Subcutaneous adipose tissue (tissue), 4 donors: ENCODE data around the gene FCHO1. TPM values are rescaled to one million over a fixed set of nuclear protein-coding genes. Genes with fewer than 3 reads are reported as not detected.

Source experiments
- total RNA-seq, 4 donors: library from RNA; depleted of rRNA; stranded (reverse); fragments of >200 nt; gene quantifications; one replicate each; pipeline ENCODE4 v1.1.0, GENCODE V29; 2016
- TF ChIP-seq, protein P1 (sequence below): fragments of 450-650 bp; IDR thresholded peaks from one replicate; pipeline ENCODE4 v1.5.1; 2016; ENCODE audit warnings: low read depth, mild to moderate bottlenecking, control low read depth, antibody characterized with exemption, moderate library complexity

Gene FCHO1
- total RNA-seq, 4 donors from 2014 or later: 2.1 to 5.1 (median 3.9) TPM

DNA sequence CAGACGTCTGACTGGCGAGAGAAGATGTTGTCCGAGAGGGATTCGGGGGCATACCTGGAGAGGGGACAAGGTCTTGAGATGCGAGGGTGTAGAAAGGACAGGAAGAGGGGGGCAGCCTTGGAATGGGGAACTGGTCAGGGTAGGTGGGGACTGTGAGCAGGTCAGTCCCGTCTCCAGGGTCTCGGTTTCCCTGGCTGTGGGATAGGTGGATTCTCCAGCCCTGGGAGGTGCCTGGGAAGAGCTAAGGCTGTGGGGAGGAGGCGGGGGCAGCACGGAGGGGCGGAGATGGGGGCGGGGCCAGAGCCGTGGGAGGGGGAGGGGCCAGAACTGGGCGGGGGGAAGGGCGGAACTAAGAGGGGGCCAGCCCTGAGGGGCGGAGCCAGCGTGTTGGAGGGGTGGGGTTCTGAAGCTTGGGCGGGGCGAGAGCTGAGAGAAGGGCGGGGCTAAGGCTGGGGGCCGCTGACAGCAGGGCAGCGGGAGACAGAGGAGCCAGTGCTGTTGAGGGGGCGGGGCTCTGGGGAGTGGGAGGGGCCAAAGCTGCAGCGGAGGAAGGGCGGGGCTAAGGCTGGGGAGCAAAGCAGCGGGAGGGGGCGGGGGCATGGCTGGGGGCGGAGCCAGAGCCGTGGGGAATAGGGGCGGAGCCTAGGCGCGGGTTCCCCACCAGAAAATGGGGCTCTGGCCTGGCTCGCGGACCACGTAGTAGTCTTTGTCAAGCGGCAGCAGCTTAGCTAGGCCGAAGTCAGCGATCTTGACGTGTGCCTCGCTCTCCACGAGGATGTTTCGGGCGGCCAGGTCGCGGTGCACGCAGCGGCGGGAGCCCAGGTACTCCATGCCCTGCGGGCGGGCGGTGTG is 79.5 kb downstream of the FCHO1 start:
- TF ChIP-seq, protein P1, sequence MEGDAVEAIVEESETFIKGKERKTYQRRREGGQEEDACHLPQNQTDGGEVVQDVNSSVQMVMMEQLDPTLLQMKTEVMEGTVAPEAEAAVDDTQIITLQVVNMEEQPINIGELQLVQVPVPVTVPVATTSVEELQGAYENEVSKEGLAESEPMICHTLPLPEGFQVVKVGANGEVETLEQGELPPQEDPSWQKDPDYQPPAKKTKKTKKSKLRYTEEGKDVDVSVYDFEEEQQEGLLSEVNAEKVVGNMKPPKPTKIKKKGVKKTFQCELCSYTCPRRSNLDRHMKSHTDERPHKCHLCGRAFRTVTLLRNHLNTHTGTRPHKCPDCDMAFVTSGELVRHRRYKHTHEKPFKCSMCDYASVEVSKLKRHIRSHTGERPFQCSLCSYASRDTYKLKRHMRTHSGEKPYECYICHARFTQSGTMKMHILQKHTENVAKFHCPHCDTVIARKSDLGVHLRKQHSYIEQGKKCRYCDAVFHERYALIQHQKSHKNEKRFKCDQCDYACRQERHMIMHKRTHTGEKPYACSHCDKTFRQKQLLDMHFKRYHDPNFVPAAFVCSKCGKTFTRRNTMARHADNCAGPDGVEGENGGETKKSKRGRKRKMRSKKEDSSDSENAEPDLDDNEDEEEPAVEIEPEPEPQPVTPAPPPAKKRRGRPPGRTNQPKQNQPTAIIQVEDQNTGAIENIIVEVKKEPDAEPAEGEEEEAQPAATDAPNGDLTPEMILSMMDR: no peak

DNA sequence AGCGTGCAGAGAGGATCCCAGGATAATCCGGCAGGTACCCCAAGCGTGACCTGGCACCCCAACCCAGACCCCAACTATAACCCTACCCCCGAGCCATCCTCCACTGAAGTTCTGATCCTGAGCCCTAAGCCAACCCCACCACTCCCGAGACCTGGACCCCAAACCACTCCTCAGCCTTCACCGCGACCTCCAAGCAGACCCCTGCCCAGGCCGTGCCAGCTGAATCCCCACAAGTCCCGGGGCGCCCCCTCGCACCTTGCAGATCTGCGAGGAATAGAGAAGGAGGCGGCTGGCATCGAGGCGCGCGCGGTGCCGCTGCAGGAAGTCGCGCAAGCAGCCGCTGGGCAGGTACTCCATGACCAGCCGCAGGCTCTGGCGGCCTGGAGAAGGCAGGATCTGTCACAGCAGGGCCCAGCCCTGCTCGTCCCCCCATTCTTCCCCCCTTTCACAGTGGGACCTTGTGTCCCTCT is 80.2 kb downstream of the FCHO1 start:
- TF ChIP-seq, protein P1: no peak

DNA sequence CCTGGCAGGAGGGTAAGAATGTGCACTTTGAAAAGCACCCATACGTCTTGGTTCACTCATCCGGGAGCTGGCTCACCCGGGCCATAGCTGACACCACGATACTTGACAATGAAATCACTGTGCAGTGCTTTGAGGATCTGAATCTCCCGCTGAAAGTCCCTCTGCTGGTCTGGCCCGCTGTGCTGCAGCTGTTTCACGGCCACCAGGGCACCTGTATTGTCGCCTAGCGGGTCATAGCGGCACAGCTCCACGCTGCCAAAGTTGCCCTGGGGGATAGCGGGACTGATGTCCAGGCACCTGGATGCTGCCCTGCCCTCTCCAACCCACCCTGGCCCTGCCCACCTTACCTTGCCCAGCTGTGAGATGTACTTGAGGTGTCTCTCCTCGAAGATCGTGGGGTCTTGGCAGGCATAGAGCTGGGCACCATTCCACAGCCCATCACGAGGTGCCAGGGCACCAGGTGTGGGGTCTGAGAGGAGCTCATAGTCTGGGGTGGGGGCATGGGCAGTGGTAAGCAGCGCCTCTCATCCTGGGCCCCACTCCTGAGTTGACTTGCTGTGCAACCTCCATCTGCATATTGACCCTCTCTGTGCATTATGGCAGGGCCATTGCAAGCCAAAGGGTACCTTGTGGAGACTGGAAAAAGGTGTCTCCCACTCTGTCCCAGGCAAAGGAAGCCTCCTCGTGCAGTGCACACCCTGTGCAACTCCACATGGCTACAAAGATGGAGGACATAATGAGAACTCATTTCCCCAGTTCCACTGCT is 81.3 kb downstream of the FCHO1 start:
- TF ChIP-seq, protein P1: no peak

DNA sequence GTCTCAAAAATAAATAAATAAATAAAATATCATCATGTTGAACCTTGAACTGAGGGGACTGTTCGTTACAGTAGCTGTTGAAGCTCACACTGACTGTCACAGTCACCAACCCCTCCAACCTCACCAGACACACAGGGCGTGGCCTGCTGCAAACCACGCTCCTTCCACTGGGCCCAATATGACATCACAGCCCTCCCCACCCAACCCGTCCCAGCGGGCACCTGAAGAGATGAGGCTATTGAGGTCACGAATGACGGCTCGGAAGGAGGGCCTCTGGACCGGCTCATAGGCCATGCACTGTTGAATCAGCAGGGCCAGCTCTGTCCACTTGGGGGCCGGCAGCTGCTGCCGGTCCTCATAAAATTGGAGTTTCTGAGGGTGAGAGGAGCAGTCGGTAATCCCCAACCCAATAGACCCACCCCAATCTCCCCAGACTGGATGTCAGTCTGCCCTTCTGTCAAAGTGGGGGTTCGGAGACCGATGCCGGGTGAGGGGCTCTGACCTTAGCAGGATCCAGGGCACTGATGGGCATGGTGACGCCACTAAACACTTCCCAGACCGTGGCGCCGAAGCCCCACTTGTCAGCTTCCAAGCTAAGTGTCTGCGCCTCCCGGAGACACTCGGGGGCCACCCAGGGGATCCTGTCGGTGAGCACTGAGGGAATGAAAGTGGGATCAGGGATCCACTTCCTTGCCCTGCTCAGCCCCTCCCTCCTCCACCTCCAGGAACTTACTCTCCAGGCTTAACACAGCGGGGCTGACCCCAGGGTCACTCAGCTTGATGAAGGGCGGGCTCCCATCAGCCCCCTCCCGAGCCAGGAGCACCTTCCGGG is 83.3 kb downstream of the FCHO1 start:
- TF ChIP-seq, protein P1: no peak

DNA sequence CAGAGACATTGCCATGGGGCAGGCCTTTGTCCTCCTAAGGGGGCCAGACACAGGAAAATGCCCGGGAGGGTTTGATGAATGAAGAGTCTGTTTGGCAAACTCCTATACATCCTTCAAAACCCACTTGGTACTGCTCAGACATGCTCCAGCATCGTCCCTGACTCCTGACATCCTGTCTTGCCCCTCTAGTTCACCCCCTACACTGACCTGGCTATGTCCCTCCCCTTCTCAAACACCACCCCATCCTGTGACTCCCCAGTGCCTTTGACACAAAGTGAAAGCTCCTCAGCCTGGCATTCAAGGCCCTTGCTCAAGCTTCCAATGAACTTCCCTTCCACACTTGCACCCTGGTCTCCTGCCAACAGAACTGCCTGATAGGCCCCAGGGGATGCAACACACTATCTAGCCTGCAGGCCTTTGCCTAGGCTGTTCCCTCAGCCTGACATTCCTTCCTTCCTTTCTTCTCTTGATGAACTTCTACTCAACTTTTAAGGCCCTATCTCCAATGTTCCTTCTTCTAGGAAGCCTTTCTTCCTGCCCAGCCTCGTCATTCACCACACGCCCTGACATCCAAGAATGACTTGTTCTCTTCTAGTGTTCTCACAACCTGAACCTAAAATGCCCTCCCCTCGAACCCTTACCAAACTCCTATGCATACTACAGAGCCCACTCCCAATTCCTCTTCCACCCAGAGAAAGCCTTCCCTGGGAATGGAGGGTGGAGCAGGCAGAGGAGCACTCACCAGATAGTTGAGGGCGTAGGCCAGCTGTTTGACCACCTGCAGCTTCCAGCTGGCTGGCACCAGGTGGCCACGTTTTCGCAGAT is 84.1 kb downstream of the FCHO1 start:
- TF ChIP-seq, protein P1: no peak

DNA sequence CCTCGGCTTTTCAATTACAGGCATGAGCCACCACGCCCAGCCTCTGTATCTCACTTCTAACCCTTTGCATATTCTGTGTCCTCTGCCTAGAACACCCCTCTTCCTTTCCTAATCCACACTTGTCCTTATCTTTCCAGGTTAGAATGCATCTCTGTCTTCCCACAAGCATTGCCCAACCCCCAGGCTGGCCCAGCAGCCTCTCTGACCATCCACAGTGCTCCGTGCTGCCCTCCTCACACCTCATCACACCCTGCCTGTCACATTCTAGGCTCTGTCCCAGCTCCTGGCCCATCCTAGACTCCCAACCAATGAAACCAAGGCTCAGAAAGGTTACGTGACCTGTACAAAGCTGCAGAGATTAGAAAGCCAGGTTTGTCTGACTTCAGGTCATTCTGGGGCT is 85.3 kb downstream of the FCHO1 start:
- TF ChIP-seq, protein P1: no peak
